GM18505 (cell line): Measurements from ENCODE around the gene TAAR1.
"Not testable (repeated sequence)": the region's sequence is repeated elsewhere in the genome, so short reads cannot be mapped to it uniquely, and the experiment has no call there.

Source experiments
- ATAC-seq: cut with Tn5 transposase; IDR thresholded peaks from one replicate; pipeline ENCODE4 v1.9.1; 2021; ENCODE audit not compliant: unreplicated experiment
- POLR2A ChIP-seq: IDR thresholded peaks from 4 replicates; pipeline ENCODE4 v1.6.1; 2011; ENCODE audit warnings: borderline replicate concordance; ENCODE audit not compliant: insufficient read depth, insufficient read length; ENCODE audit errors: extremely low read depth

The TAAR1 gene

DNA sequence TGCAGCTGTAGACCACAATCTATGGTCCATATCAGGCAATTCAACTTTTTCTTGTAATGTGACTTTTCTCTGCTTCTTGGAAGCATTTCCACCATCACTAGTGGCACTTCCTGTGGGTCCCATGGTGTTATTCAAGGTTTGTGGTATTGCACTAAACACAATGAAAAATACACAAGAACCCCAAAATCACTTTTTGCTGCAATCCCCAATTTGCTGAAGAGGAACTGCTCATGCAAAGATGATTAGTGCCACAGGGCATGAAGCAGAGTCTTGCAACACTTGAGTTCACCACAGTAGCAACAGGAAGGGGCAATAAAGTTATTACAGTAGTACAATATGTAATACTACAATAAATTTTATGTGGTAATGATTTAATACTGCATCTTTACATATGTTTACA lies 16.8 kb upstream of the TAAR1 start:
- no peak for ATAC-seq
- no peak for TF ChIP-seq POLR2A

DNA sequence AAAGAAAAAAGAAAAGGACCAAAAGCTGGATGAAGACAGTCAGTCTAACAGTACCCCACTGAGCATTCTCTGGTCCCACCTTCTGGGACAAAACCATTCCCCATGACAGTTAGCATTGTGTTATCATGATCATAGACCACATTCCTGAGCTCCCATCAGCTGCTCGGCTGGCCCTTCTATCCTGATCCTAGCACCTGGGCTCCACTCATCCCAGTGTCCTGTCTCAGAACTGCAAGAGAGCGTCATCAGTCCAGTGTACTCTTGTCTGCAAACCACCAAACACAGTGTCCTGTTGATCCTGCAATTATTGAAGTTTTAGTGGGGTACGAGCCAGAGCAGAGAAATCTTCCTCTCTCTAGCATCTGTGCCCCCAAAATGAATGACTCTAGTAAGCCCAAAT lies 16.0 kb upstream of the TAAR1 start:
- no peak for ATAC-seq
- TF ChIP-seq POLR2A: no peak

- no peak for ATAC-seq
- TF ChIP-seq POLR2A: no peak
These were observed 14.6 kb upstream of the TAAR1 start for GRCh38 chr6:132673376-132674094.

GRCh38 chr6:132671295-132671694 lies 12.3 kb upstream of the TAAR1 start:
- no peak for TF ChIP-seq POLR2A
- ATAC-seq: no peak

DNA sequence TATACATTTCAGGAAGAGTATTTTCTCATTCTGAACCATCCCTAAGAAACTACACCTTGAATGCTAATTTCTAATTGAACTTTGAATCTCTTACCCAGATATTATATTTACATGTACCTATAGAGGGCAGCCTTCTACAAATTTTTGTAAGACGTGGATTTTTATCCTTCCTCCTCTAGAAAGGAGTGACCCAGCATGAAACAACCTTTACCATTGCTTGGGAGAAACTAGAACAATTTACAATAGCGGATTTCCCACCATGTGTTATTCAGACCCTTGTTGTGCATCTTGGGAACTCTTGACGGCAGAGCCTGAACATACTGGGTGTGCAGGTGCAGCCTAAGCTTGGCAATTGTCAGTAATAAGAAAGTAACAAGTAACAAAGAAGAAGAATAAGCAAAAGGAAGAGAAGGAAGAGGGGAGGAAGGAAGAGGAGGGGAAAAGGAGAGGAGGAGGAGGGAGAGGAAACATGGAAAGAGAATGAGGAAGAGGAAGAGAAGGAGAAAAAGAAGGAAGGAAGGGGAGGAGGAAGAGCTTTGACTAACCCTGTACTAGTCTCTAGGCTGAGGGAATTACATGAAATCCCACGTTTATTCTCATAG lies 10.8 kb upstream of the TAAR1 start:
- ATAC-seq: no peak

GRCh38 chr6:132666118-132666517 lies 7.1 kb upstream of the TAAR1 start:
- no peak for ATAC-seq
- TF ChIP-seq POLR2A: no peak

More for the DNA sequence above, 10.8 kb upstream of the TAAR1 start:
- no peak for TF ChIP-seq POLR2A

DNA sequence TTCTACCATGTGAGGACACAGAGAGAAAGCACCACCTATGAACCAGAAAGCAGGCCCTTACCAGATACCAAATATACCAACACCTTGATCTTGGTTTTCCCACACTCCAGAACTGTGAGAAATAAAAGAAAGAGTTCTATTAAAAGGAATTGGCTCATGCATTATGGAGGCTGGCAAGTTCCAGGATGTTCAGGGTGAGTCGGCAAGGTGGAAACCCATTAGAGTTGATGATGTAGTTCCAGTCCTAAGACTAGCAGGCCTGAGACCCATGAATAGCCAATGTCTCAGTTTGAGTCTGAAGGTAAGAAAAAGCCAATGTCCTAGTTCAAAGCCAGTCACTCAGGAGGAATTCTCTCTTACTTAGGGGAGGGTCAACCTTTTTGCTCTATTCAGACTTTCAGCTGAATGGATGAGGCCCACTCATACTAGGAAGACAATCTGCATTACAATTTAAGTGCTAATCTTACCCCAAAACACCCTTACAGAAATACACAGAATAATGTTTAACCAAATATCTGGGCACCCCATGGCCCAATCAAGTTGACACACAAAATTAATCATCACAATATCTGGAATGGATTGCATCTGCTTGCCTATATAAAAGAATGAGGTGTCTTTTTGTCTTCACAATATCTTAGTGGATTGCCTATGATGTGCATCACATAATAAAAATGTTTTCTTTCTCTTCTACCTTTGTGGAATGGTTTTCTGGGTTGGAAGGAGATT lies 5.5 kb upstream of the TAAR1 start:
- TF ChIP-seq POLR2A: no peak

GRCh38 chr6:132663661-132664060 lies 4.7 kb upstream of the TAAR1 start:
- ATAC-seq: no peak
- TF ChIP-seq POLR2A: no peak

More for the DNA sequence above, 5.5 kb upstream of the TAAR1 start:
- ATAC-seq: no peak

DNA sequence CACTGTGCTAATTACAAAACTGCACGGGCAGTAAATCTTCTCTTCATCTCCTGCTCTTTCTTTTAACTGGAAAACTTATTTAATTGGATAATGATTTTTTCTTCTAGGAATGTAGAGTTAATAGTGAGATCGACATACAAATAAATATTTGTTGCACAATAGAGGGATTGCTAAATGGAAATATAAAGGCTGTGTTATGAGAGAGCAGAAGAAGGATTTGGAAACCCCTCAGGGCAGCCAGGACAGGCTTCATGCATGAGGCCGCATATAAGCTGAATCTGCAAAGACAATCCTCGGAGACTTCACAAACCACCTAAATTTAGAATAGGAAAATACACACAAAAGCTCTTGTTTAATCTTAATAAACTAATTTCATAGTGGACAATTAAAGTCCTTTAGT lies 2.9 kb upstream of the TAAR1 start:
- TF ChIP-seq POLR2A: no peak
- ATAC-seq: no peak

DNA sequence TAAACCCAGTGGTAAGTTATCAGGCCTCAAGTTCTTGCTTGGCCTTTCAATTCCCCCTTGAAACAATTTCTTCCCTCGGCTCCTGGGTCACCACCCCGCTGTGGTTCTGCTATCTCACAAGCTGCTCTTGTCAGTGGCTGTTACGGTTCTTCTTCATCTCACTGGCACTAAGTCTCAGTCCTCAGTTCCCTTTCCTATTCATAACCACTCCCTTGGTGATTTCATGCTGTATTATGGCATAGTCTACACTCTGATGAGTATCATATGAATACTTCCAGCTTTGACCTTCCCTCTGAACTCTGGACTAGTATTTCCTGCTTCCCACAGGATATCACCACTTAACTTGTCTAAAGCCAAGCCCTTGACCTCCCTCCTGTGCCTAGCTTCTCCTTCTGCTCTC lies 7.9 kb downstream of the TAAR1 start:
- no peak for TF ChIP-seq POLR2A
- ATAC-seq: no peak

GRCh38 chr6:132650429-132650828 lies 8.6 kb downstream of the TAAR1 start:
- TF ChIP-seq POLR2A: no peak
- ATAC-seq: no peak

DNA sequence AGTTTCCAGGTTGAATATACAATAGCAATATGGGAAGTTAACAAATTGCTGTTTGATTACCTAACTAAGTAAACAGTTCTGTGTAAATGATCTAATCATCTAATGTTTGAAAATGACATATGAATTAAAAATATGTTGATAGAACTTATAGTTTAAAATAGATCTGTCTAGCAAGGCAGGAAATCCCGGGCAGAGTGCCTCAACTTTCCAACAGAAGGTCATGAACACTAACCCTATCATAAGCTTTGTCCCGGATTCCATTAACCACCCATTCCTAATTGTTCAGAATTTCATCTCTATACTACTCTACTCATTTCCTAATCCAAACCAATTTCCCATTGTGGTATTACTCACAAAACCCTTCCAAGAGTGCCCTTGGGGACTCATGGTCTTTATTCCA lies 10.2 kb downstream of the TAAR1 start:
- ATAC-seq: no peak
- TF ChIP-seq POLR2A: no peak

DNA sequence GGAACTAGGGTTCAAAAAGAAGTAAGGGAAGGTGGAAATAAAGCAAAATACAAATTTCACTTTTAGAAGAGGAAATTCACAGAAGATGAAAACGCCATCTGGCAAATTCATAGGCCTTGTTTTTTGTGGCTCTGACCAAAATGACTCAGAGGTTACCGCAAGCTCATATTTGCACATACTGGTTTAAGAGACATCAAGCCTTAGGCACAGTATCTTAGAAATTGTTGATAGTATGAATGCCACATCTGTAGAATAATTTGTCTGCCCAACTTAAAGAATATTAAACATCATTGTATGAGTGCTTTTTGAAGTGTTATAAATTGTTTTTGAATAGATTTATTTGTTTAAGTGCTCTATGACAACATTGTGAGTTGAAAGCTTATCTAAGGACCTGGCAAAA lies 10.6 kb downstream of the TAAR1 start:
- no peak for TF ChIP-seq POLR2A
- ATAC-seq: peak; percentile 65

- no peak for ATAC-seq
- no peak for TF ChIP-seq POLR2A
These were observed 15.4 kb downstream of the TAAR1 start for GRCh38 chr6:132643547-132643946.

- ATAC-seq: not testable (repeated sequence)
These were observed 21.8 kb downstream of the TAAR1 start for GRCh38 chr6:132637135-132637534.

DNA sequence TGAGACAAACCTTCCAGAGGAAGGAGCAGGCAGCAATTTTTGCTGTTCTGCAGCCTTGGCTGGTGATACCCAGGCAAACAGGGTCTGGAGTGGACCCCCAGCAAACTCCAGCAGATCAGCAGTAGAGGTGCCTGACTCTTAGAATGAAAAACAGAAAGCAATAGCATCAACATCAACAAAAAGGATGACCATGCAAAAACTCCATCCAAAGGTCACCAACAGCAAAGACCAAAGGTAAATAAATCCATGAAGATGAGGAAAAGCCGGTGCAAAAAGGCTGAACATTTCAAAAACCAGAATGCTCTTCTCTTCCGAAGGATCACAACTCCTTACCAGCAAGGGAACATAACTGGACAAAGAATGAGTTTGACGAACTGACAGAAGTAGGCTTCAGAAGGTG lies 23.1 kb downstream of the TAAR1 start:
- ATAC-seq: not testable (repeated sequence)

GRCh38 chr6:132635288-132635687 lies 23.7 kb downstream of the TAAR1 start:
- ATAC-seq: not testable (repeated sequence)
